IMR-90 (cell line): ENCODE results near the gene RBM23. TPM values are rescaled to one million over a fixed set of nuclear protein-coding genes. Genes with fewer than 3 reads are reported as not detected.

ENCODE experiments used
- ATAC-seq: fragments of 200-7000 bp; cut with Tn5 transposase; 2 replicates; pipeline ENCODE4 v1.9.1; 2020; ENCODE audit warnings: low read depth, mild to moderate bottlenecking, moderate library complexity
- BruUV-seq: library from RNA; stranded (reverse); fragments of 400-500 nt; replicated peaks from 2 replicates; lab custom pipeline; 2021; lab: Mats Ljungman, UMichigan
- CTCF ChIA-PET: fragments of 300-600 bp; formaldehyde crosslinking; extraction: SDS; loops from one replicate; lab custom pipeline; 2021; ENCODE audit warnings: antibody characterized with exemption; lab: Yijun Ruan, JAX
- POLR2A ChIA-PET: fragments of 300-600 bp; sonication (Branson Sonifier 250); formaldehyde crosslinking; loops from one replicate; lab custom pipeline; 2022; ENCODE audit warnings: antibody characterized with exemption; ENCODE audit not compliant: unreplicated experiment; lab: Charles Lee
- DNase-seq: peaks from one replicate; pipeline ENCODE4 v3.0.0; 2013
- H2AFZ ChIP-seq: replicated peaks from 2 replicates; pipeline ENCODE3; 2013; ENCODE audit warnings: low read length, mild to moderate bottlenecking; ENCODE audit not compliant: poor library complexity
- H2AK5ac ChIP-seq: 2 replicates; pipeline ENCODE4 v1.6.1; 2013; ENCODE audit warnings: low read depth, low read length, inconsistent platforms
- H2AK9ac ChIP-seq: replicated peaks from 2 replicates; pipeline ENCODE3; 2013; ENCODE audit warnings: mild to moderate bottlenecking, low read depth, low read length, moderate library complexity; ENCODE audit not compliant: poor library complexity
- H2BK120ac ChIP-seq: 2 replicates; pipeline ENCODE4 v1.6.1; 2013; ENCODE audit warnings: low read depth, low read length, inconsistent platforms
- H2BK15ac ChIP-seq: 3 replicates; pipeline ENCODE4 v1.6.1; 2013; ENCODE audit warnings: low read depth, low read length, inconsistent platforms
- H2BK20ac ChIP-seq: 2 replicates; pipeline ENCODE4 v1.6.1; 2013; ENCODE audit warnings: low read depth, mild to moderate bottlenecking, inconsistent platforms, low read length, moderate library complexity
- H2BK5ac ChIP-seq: 2 replicates; pipeline ENCODE4 v1.6.1; 2013; ENCODE audit warnings: mild to moderate bottlenecking, low read depth, low read length, inconsistent platforms; ENCODE audit not compliant: poor library complexity, severe bottlenecking
- H3K14ac ChIP-seq: replicated peaks from 2 replicates; pipeline ENCODE4 v1.6.1; 2013; ENCODE audit warnings: low read depth, low read length, inconsistent platforms
- H3K18ac ChIP-seq: 2 replicates; pipeline ENCODE4 v1.6.1; 2013; ENCODE audit warnings: low read depth, low read length, control low read depth
- H3K23ac ChIP-seq: 2 replicates; pipeline ENCODE4 v1.6.1; 2013; ENCODE audit warnings: low read depth, low read length, inconsistent platforms
- H3K27ac ChIP-seq: 2 replicates; pipeline ENCODE4 v1.5.1; 2013; ENCODE audit warnings: mild to moderate bottlenecking, control low read depth, low read length; ENCODE audit not compliant: insufficient read depth
- H3K27me3 ChIP-seq: 2 replicates; pipeline ENCODE4 v1.6.1; 2013; ENCODE audit warnings: low read length; ENCODE audit not compliant: control insufficient read depth, insufficient read depth
- H3K36me3 ChIP-seq: 2 replicates; pipeline ENCODE4 v1.6.1; 2013; ENCODE audit warnings: low read length, mixed read lengths; ENCODE audit not compliant: control insufficient read depth, insufficient read depth
- H3K4ac ChIP-seq: 2 replicates; pipeline ENCODE4 v1.6.1; 2013; ENCODE audit warnings: low read depth, low read length, inconsistent platforms
- H3K4me1 ChIP-seq: 2 replicates; pipeline ENCODE4 v1.6.1; 2013; ENCODE audit warnings: low read length, mixed read lengths; ENCODE audit not compliant: control insufficient read depth, insufficient read depth
- H3K4me2 ChIP-seq: 2 replicates; pipeline ENCODE4 v1.6.1; 2013; ENCODE audit warnings: low read depth, mild to moderate bottlenecking, control low read depth, low read length, moderate library complexity
- H3K4me3 ChIP-seq: 2 replicates; pipeline ENCODE4 v1.5.1; 2013; ENCODE audit warnings: low read depth, mild to moderate bottlenecking, control low read depth, low read length, moderate library complexity; ENCODE audit not compliant: insufficient read depth
- H3K56ac ChIP-seq: 2 replicates; pipeline ENCODE4 v1.6.1; 2013; ENCODE audit warnings: low read length, inconsistent platforms; ENCODE audit not compliant: insufficient read depth; ENCODE audit errors: extremely low read depth
- H3K79me1 ChIP-seq, 2 experiments: 2 replicates each; pipeline ENCODE4 v1.6.1; 2013; ENCODE audit warnings: low read length in 2 of 2, inconsistent platforms in 1 of 2, low read depth in 1 of 2
- H3K9ac ChIP-seq: 2 replicates; pipeline ENCODE4 v1.6.1; 2013; ENCODE audit warnings: low read depth, low read length, control low read depth
- H3K9me1 ChIP-seq: 2 replicates; pipeline ENCODE4 v1.6.1; 2013; ENCODE audit warnings: low read length, inconsistent platforms; ENCODE audit not compliant: insufficient read depth
- H3K9me3 ChIP-seq: 2 replicates; pipeline ENCODE4 v1.6.1; 2013; ENCODE audit warnings: low read length; ENCODE audit not compliant: control insufficient read depth, insufficient read depth
- H4K20me1 ChIP-seq: 2 replicates; pipeline ENCODE4 v1.6.1; 2013; ENCODE audit warnings: low read length, inconsistent platforms; ENCODE audit not compliant: insufficient read depth
- H4K5ac ChIP-seq: 2 replicates; pipeline ENCODE4 v1.6.1; 2013; ENCODE audit warnings: mild to moderate bottlenecking, low read depth, low read length, control low read depth
- H4K8ac ChIP-seq, 2 experiments: 2 replicates each; pipeline ENCODE4 v1.6.1; 2013; ENCODE audit warnings: low read depth in 2 of 2, low read length in 2 of 2, control low read depth in 1 of 2, inconsistent platforms in 1 of 2
- H4K91ac ChIP-seq: 2 replicates; pipeline ENCODE4 v1.6.1; 2013; ENCODE audit warnings: low read depth, low read length, inconsistent platforms; ENCODE audit not compliant: insufficient read depth
- BHLHE40 ChIP-seq: fragments of 150-350 bp; IDR thresholded peaks from 2 replicates; pipeline ENCODE4 v1.6.1; 2016; ENCODE audit warnings: mild to moderate bottlenecking, low read depth, low read length
- CEBPB ChIP-seq: IDR thresholded peaks from 2 replicates; pipeline ENCODE4 v1.6.1; 2012; ENCODE audit warnings: low read depth, low read length, improper control_type of control experiment
- CHD1 ChIP-seq: IDR thresholded peaks from 2 replicates; pipeline ENCODE4 v1.6.1; 2012; ENCODE audit warnings: low read depth, low read length, improper control_type of control experiment
- FOS ChIP-seq: fragments of 150-350 bp; IDR thresholded peaks from 2 replicates; pipeline ENCODE4 v1.6.1; 2016; ENCODE audit warnings: low read depth, low read length
- MAFK ChIP-seq: IDR thresholded peaks from 2 replicates; pipeline ENCODE4 v1.6.1; 2012; ENCODE audit warnings: low read depth, low read length, improper control_type of control experiment
- MAZ ChIP-seq: IDR thresholded peaks from 2 replicates; pipeline ENCODE4 v1.6.1; 2012; ENCODE audit warnings: low read depth, mild to moderate bottlenecking, low read length, improper control_type of control experiment, moderate library complexity, borderline replicate concordance
- MXI1 ChIP-seq: IDR thresholded peaks from 2 replicates; pipeline ENCODE4 v1.6.1; 2012; ENCODE audit warnings: low read depth, mild to moderate bottlenecking, low read length, moderate library complexity, borderline replicate concordance
- POLR2A ChIP-seq: IDR thresholded peaks from 2 replicates; pipeline ENCODE4 v1.6.1; 2012; ENCODE audit warnings: mild to moderate bottlenecking, low read depth, low read length
- RAD21 ChIP-seq: IDR thresholded peaks from 2 replicates; pipeline ENCODE4 v1.6.1; 2012; ENCODE audit warnings: low read length, improper control_type of control experiment
- RCOR1 ChIP-seq: IDR thresholded peaks from 2 replicates; pipeline ENCODE4 v1.6.1; 2012; ENCODE audit warnings: mild to moderate bottlenecking, low read length, improper control_type of control experiment; ENCODE audit not compliant: insufficient replicate concordance
- SMC3 ChIP-seq: fragments of 150-350 bp; IDR thresholded peaks from 2 replicates; pipeline ENCODE4 v1.6.1; 2016; ENCODE audit warnings: low read depth, mild to moderate bottlenecking, antibody characterized with exemption, low read length, moderate library complexity
- USF2 ChIP-seq: fragments of 150-350 bp; IDR thresholded peaks from 2 replicates; pipeline ENCODE4 v1.6.1; 2017; ENCODE audit warnings: mild to moderate bottlenecking, antibody characterized with exemption, low read length, low read depth
- WGBS, 2 experiments: methylation state at CpG; one replicate each; pipeline versions ENCODE4 v1.1.5 to v1.1.7; 2013; ENCODE audit warnings: missing lambda C conversion rate in 2 of 2; ENCODE audit not compliant: insufficient read length in 1 of 2; ENCODE audit errors: extremely low coverage in 2 of 2; 5-methylcytosine and 5-hydroxymethylcytosine counted together
- dilution Hi-C: fragments of 300-500 bp; cut with HindIII; formaldehyde crosslinking; loops from one replicate; pipeline ENCODE4 v1.14.3; 2018; ENCODE audit warnings: low sequenced_read_pairs; ENCODE audit not compliant: unreplicated experiment
- in situ Hi-C: fragments of 300-500 bp; cut with MboI; formaldehyde crosslinking; loops from 3 replicates; pipeline ENCODE4 v1.14.3; 2019; ENCODE audit warnings: low sequenced_read_pairs, inconsistent platforms, mixed read lengths
- intact Hi-C: fragments of 100-400 bp; cut with micrococcal nuclease; formaldehyde crosslinking; loops from 2 replicates; pipeline ENCODE4 v1.10.0; 2022
- polyA plus RNA-seq, 3 experiments: library from polyadenylated mRNA; depleted of rRNA; stranded (reverse); fragments of >200 nt; gene quantifications; 2 replicates each; pipeline ENCODE4 v1.2.3, GENCODE V29; 2012; ENCODE audit warnings: low replicate concordance in 1 of 3
- total RNA-seq: library from RNA; depleted of rRNA; stranded (reverse); fragments of >200 nt; gene quantifications from 2 replicates; pipeline ENCODE4 v1.2.3, GENCODE V29; 2012
- TF ChIP-seq, protein P1 (sequence below): fragments of 150-350 bp; IDR thresholded peaks from 2 replicates; pipeline ENCODE4 v1.6.1; 2016; ENCODE audit warnings: low read depth, mild to moderate bottlenecking, low read length, moderate library complexity, borderline replicate concordance

The RBM23 gene
- total and polyA plus RNA-seq, 2 of the 4 experiments (the other 2 are of a cell fraction), result 44.7 to 375 TPM

GRCh38 chr14:22925513-22925912 lies 6.6 kb upstream of the RBM23 start:
- peaks cover 7 to 53% of the 10 kb centered on the region in 2 experiments for H3K79me1 ChIP-seq
- H3K9ac ChIP-seq, result no peak overlapping the region
- no peaks in the 10 kb centered on the region for H3K27me3 ChIP-seq
- no peak overlapping the region for H3K23ac ChIP-seq
- H2AFZ ChIP-seq, result no peak overlapping the region
- no peak overlapping the region for H3K27ac ChIP-seq
- no peak overlapping the region for H2BK15ac ChIP-seq
- no peak overlapping the region for H3K56ac ChIP-seq
- no peak overlapping the region for H4K8ac ChIP-seq
- peaks cover 34% of the 10 kb centered on the region for H3K36me3 ChIP-seq
- no CpG with 5 or more reads among the region's 8 CpGs for WGBS, 2 experiments
- TF ChIP-seq RCOR1, result no peak
- TF ChIP-seq RAD21, result no peak
- no peak for TF ChIP-seq POLR2A
- no peak for TF ChIP-seq CHD1
- TF ChIP-seq, protein P1, sequence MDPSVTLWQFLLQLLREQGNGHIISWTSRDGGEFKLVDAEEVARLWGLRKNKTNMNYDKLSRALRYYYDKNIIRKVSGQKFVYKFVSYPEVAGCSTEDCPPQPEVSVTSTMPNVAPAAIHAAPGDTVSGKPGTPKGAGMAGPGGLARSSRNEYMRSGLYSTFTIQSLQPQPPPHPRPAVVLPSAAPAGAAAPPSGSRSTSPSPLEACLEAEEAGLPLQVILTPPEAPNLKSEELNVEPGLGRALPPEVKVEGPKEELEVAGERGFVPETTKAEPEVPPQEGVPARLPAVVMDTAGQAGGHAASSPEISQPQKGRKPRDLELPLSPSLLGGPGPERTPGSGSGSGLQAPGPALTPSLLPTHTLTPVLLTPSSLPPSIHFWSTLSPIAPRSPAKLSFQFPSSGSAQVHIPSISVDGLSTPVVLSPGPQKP, result no peak
- no peak for TF ChIP-seq MAZ
- no peak for TF ChIP-seq CEBPB
- no peak for TF ChIP-seq FOS
- no peak for TF ChIP-seq USF2
- TF ChIP-seq MAFK, result no peak
- no peak for TF ChIP-seq BHLHE40
- no peak for TF ChIP-seq MXI1
- TF ChIP-seq SMC3, result no peak
- no peak overlapping the region for H3K4me2 ChIP-seq
- H2BK120ac ChIP-seq, result no peak overlapping the region
- no peaks in the 10 kb centered on the region for H3K9me3 ChIP-seq
- H2BK5ac ChIP-seq, result no peak overlapping the region
- H2AK9ac ChIP-seq, result no peak overlapping the region
- H4K5ac ChIP-seq, result no peak overlapping the region
- CTCF ChIA-PET, result no interaction called here
- peaks cover 8% of the 10 kb centered on the region; the same call in 1 of the 2 replicates for H3K9me1 ChIP-seq
- in situ Hi-C loops, result no loop called here
- no peak overlapping the region for H3K14ac ChIP-seq
- DNase-seq (no peak), ATAC-seq (no peak)
- no peaks in the 10 kb centered on the region for H4K20me1 ChIP-seq
- intact Hi-C loops, result no loop called here
- BruUV-seq, result no TSS peak
- POLR2A ChIA-PET, result no interaction called here
- H3K4me3 ChIP-seq, result no peak overlapping the region
- no peak overlapping the region for H3K4ac ChIP-seq
- no peak overlapping the region for H4K91ac ChIP-seq
- no peak overlapping the region for H3K18ac ChIP-seq
- dilution Hi-C loops, result no loop called here
- H2AK5ac ChIP-seq, result no peak overlapping the region
- peaks cover 3% of the 10 kb centered on the region; the same call in 1 of the 2 replicates for H3K4me1 ChIP-seq
- H2BK20ac ChIP-seq, result no peak overlapping the region
